Osteocyte (in vitro differentiated cells): ENCODE data around the gene CENPP. TPM values are rescaled to one million over a fixed set of nuclear protein-coding genes. Genes with fewer than 3 reads are reported as not detected.

Experiments used
- DNase-seq: peaks from one replicate; pipeline ENCODE4 v3.0.0; 2021; ENCODE audit warnings: mixed read lengths; ENCODE audit not compliant: unreplicated experiment; ENCODE audit errors: extremely low spot score
- H3K27ac Mint-ChIP-seq: one replicate; pipeline ENCODE4 v1.8.0; 2021; ENCODE audit warnings: mild to moderate bottlenecking, mixed read lengths; ENCODE audit not compliant: unreplicated experiment
- H3K27me3 Mint-ChIP-seq: one replicate; pipeline ENCODE4 v1.8.0; 2021; ENCODE audit warnings: mixed read lengths; ENCODE audit not compliant: unreplicated experiment
- H3K36me3 Mint-ChIP-seq: one replicate; pipeline ENCODE4 v1.8.0; 2021; ENCODE audit warnings: mixed read lengths; ENCODE audit not compliant: unreplicated experiment
- H3K4me1 Mint-ChIP-seq: one replicate; pipeline ENCODE4 v1.8.0; 2021; ENCODE audit warnings: mixed read lengths; ENCODE audit not compliant: unreplicated experiment
- H3K4me3 Mint-ChIP-seq: one replicate; pipeline ENCODE4 v1.8.0; 2021; ENCODE audit warnings: mild to moderate bottlenecking, moderate library complexity, mixed read lengths; ENCODE audit not compliant: unreplicated experiment
- H3K9me3 Mint-ChIP-seq: one replicate; pipeline ENCODE4 v1.8.0; 2021; ENCODE audit warnings: mixed read lengths; ENCODE audit not compliant: unreplicated experiment
- CTCF ChIP-seq: fragments of 200-600 bp; sonication (generic); IDR thresholded peaks from 2 replicates; pipeline ENCODE4 v1.5.0; 2021; ENCODE audit warnings: antibody characterized with exemption, mild to moderate bottlenecking, moderate library complexity
- total RNA-seq: library from RNA; stranded (reverse); gene quantifications from 2 replicates; pipeline ENCODE4 v1.2.1, GENCODE V29; 2021

CENPP gene
- total RNA-seq, 1 donor from 2014 or later = 11.6 TPM

GRCh38 chr9:92492781-92493401 is 167.1 kb downstream of the CENPP start:
- H3K4me3 Mint-ChIP-seq = no peak overlapping the region
- TF ChIP-seq CTCF = no peak
- H3K9me3 Mint-ChIP-seq = no peaks in the 10 kb centered on the region
- H3K36me3 Mint-ChIP-seq = peaks cover 7% of the 10 kb centered on the region
- DNase-seq = no peak
- no peaks in the 10 kb centered on the region for H3K27me3 Mint-ChIP-seq
- H3K4me1 Mint-ChIP-seq = peaks cover 61% of the 10 kb centered on the region
- H3K27ac Mint-ChIP-seq = no peak overlapping the region

- Mint-ChIP-seq H3K4me1 (peaks cover 57% of the 10 kb centered on the region), H3K27ac (no peak overlapping the region), H3K36me3 (peaks cover 10% of the 10 kb centered on the region), H3K9me3 (no peaks in the 10 kb centered on the region), H3K27me3 (no peaks in the 10 kb centered on the region), H3K4me3 (no peak overlapping the region)
- no peak for DNase-seq
- no peak for TF ChIP-seq CTCF
These were observed 168.1 kb downstream of the CENPP start for GRCh38 chr9:92493749-92494387.

- no peak for DNase-seq
- Mint-ChIP-seq H3K9me3 (no peaks in the 10 kb centered on the region), H3K27ac (peak overlapping the region; percentile 52), H3K27me3 (no peaks in the 10 kb centered on the region), H3K4me3 (no peak overlapping the region), H3K36me3 (peaks cover 13% of the 10 kb centered on the region), H3K4me1 (peaks cover 56% of the 10 kb centered on the region)
- no peak for TF ChIP-seq CTCF
These were observed 169.1 kb downstream of the CENPP start for GRCh38 chr9:92494856-92495255.

GRCh38 chr9:92496396-92497176 is 170.8 kb downstream of the CENPP start:
- H3K36me3 Mint-ChIP-seq = peaks cover 22% of the 10 kb centered on the region
- peak overlapping the region; percentile 80 for H3K27ac Mint-ChIP-seq

More at GRCh38 chr9:92496396-92497176, 170.8 kb downstream of the CENPP start:
- DNase-seq = no peak
- no peaks in the 10 kb centered on the region for H3K27me3 Mint-ChIP-seq
- peaks cover 47% of the 10 kb centered on the region for H3K4me1 Mint-ChIP-seq
- TF ChIP-seq CTCF = no peak
- no peaks in the 10 kb centered on the region for H3K9me3 Mint-ChIP-seq
- H3K4me3 Mint-ChIP-seq = peak overlapping the region; percentile 39
